ENCODE results near the gene UBXN4.

Gene UBXN4

GRCh38 chr2:135773917-135774316 is 32.3 kb downstream of the UBXN4 start:
- no peak for TF ChIP-seq EZH2phosphoT487 (IDR thresholded peaks at IDR 0.05; ENCODE audit: low read length)
- TF ChIP-seq EZH2 (optimal IDR thresholded peaks at IDR 0.05; ENCODE audit: low read depth, low read length), result no peak
- no peak for TF ChIP-seq CTCF (IDR thresholded peaks at IDR 0.05; ENCODE audit: low read length)
- Histone ChIP-seq H3K36me3 (replicated peaks; ENCODE audit: insufficient read depth, low read length) (peaks cover 29% of the 10 kb centered on the region), H3K4me2 (ENCODE audit: low read depth, low read length) (no peak overlapping the region), H3K9me3 (replicated peaks; ENCODE audit: insufficient read depth, low read length) (no peaks in the 10 kb centered on the region), H3K9me2 (replicated peaks; ENCODE audit: insufficient read depth, low read length) (no peaks in the 10 kb centered on the region), H3K9ac (ENCODE audit: low read length) (no peak overlapping the region), H3K27ac (ENCODE audit: low read length) (no peak overlapping the region), H3K4me1 (ENCODE audit: low read length) (no peaks in the 10 kb centered on the region), H2AFZ (ENCODE audit: low read length) (no peak overlapping the region), H3K27me3 (replicated peaks; ENCODE audit: insufficient read depth, low read length) (no peaks in the 10 kb centered on the region), H4K20me1 (ENCODE audit: insufficient read depth, low read length) (no peaks in the 10 kb centered on the region), H3K4me3 (ENCODE audit: low read length) (no peak overlapping the region), H3K79me2 (ENCODE audit: low read length) (peaks cover 3% of the 10 kb centered on the region), H3F3A (ENCODE audit: insufficient read depth, low read length) (no peaks in the 10 kb centered on the region)
- no peak for DNase-seq

GRCh38 chr2:135775420-135775819 is 33.8 kb downstream of the UBXN4 start:
- Histone ChIP-seq H2AFZ (ENCODE audit: low read length) (no peak overlapping the region), H3K36me3 (replicated peaks; ENCODE audit: insufficient read depth, low read length) (peaks cover 35% of the 10 kb centered on the region), H3K4me3 (ENCODE audit: low read length) (no peak overlapping the region), H3F3A (ENCODE audit: insufficient read depth, low read length) (peaks cover 3% of the 10 kb centered on the region; the same call in 1 of the 2 replicates), H3K27me3 (replicated peaks; ENCODE audit: insufficient read depth, low read length) (no peaks in the 10 kb centered on the region), H3K9ac (ENCODE audit: low read length) (no peak overlapping the region), H3K27ac (ENCODE audit: low read length) (no peak overlapping the region), H3K4me1 (ENCODE audit: low read length) (no peaks in the 10 kb centered on the region), H3K79me2 (ENCODE audit: low read length) (no peaks in the 10 kb centered on the region; the same call in 1 of the 2 replicates), H3K9me3 (replicated peaks; ENCODE audit: insufficient read depth, low read length) (no peaks in the 10 kb centered on the region), H4K20me1 (ENCODE audit: insufficient read depth, low read length) (no peaks in the 10 kb centered on the region), H3K9me2 (replicated peaks; ENCODE audit: insufficient read depth, low read length) (no peaks in the 10 kb centered on the region), H3K4me2 (ENCODE audit: low read depth, low read length) (no peak overlapping the region)
- no peak for TF ChIP-seq EZH2 (optimal IDR thresholded peaks at IDR 0.05; ENCODE audit: low read depth, low read length)
- TF ChIP-seq EZH2phosphoT487 (IDR thresholded peaks at IDR 0.05; ENCODE audit: low read length), result no peak
- no peak for DNase-seq

- TF ChIP-seq EZH2phosphoT487 (IDR thresholded peaks at IDR 0.05; ENCODE audit: low read length) (no peak), CTCF (IDR thresholded peaks at IDR 0.05; ENCODE audit: low read length) (no peak), EZH2 (optimal IDR thresholded peaks at IDR 0.05; ENCODE audit: low read depth, low read length) (no peak)
- no peak overlapping the region for H3K4me2 ChIP-seq (ENCODE audit: low read depth, low read length)
- no peak overlapping the region for H3K27ac ChIP-seq (ENCODE audit: low read length)
- peaks cover 3% of the 10 kb centered on the region; the same call in 1 of the 2 replicates for H3F3A ChIP-seq (ENCODE audit: insufficient read depth, low read length)
- H3K36me3 ChIP-seq (replicated peaks; ENCODE audit: insufficient read depth, low read length), result peaks cover 35% of the 10 kb centered on the region
- no peaks in the 10 kb centered on the region for H4K20me1 ChIP-seq (ENCODE audit: insufficient read depth, low read length)
- H3K27me3 ChIP-seq (replicated peaks; ENCODE audit: insufficient read depth, low read length), result no peaks in the 10 kb centered on the region
- DNase-seq, result no peak
- no peak overlapping the region for H3K4me3 ChIP-seq (ENCODE audit: low read length)
- no peaks in the 10 kb centered on the region for H3K4me1 ChIP-seq (ENCODE audit: low read length)
- no peaks in the 10 kb centered on the region for H3K9me2 ChIP-seq (replicated peaks; ENCODE audit: insufficient read depth, low read length)
- H3K9ac ChIP-seq (ENCODE audit: low read length), result no peak overlapping the region
- no peak overlapping the region for H2AFZ ChIP-seq (ENCODE audit: low read length)
- no peaks in the 10 kb centered on the region for H3K9me3 ChIP-seq (replicated peaks; ENCODE audit: insufficient read depth, low read length)
- H3K79me2 ChIP-seq (ENCODE audit: low read length), result no peaks in the 10 kb centered on the region; the same call in 1 of the 2 replicates
Measured at GRCh38 chr2:135776367-135776766, 34.7 kb downstream of the UBXN4 start.

GRCh38 chr2:135782231-135782630 is 40.6 kb downstream of the UBXN4 start:
- H3K9me2 ChIP-seq (replicated peaks; ENCODE audit: insufficient read depth, low read length), result no peaks in the 10 kb centered on the region
- TF ChIP-seq CTCF (IDR thresholded peaks at IDR 0.05; ENCODE audit: low read length) (no peak), EZH2 (optimal IDR thresholded peaks at IDR 0.05; ENCODE audit: low read depth, low read length) (no peak), EZH2phosphoT487 (IDR thresholded peaks at IDR 0.05; ENCODE audit: low read length) (no peak)
- H4K20me1 ChIP-seq (ENCODE audit: insufficient read depth, low read length), result no peaks in the 10 kb centered on the region
- H3K9me3 ChIP-seq (replicated peaks; ENCODE audit: insufficient read depth, low read length), result no peaks in the 10 kb centered on the region
- no peaks in the 10 kb centered on the region for H3K27me3 ChIP-seq (replicated peaks; ENCODE audit: insufficient read depth, low read length)
- H3K36me3 ChIP-seq (replicated peaks; ENCODE audit: insufficient read depth, low read length), result peaks cover 43% of the 10 kb centered on the region
- H2AFZ ChIP-seq (ENCODE audit: low read length), result no peak overlapping the region
- H3F3A ChIP-seq (ENCODE audit: insufficient read depth, low read length), result peaks cover 3% of the 10 kb centered on the region; the same call in 1 of the 2 replicates
- no peak overlapping the region for H3K4me3 ChIP-seq (ENCODE audit: low read length)
- no peak for DNase-seq
- no peak overlapping the region for H3K4me2 ChIP-seq (ENCODE audit: low read depth, low read length)
- H3K79me2 ChIP-seq (ENCODE audit: low read length), result no peaks in the 10 kb centered on the region
- no peaks in the 10 kb centered on the region for H3K4me1 ChIP-seq (ENCODE audit: low read length)
- no peak overlapping the region for H3K27ac ChIP-seq (ENCODE audit: low read length)
- no peak overlapping the region for H3K9ac ChIP-seq (ENCODE audit: low read length)

Measured in MM.1S (cell line).